ENCODE measurements around the gene MADD. TPM values are rescaled to one million over a fixed set of nuclear protein-coding genes. Genes with fewer than 3 reads are reported as not detected.

The MADD gene
- total and polyA plus RNA-seq, 10 of the 15 experiments (the other 5 are each of a cell fraction or from before 2014, with no cell fraction given) = 0.47 to 35.4 (median 17.6) TPM

DNA sequence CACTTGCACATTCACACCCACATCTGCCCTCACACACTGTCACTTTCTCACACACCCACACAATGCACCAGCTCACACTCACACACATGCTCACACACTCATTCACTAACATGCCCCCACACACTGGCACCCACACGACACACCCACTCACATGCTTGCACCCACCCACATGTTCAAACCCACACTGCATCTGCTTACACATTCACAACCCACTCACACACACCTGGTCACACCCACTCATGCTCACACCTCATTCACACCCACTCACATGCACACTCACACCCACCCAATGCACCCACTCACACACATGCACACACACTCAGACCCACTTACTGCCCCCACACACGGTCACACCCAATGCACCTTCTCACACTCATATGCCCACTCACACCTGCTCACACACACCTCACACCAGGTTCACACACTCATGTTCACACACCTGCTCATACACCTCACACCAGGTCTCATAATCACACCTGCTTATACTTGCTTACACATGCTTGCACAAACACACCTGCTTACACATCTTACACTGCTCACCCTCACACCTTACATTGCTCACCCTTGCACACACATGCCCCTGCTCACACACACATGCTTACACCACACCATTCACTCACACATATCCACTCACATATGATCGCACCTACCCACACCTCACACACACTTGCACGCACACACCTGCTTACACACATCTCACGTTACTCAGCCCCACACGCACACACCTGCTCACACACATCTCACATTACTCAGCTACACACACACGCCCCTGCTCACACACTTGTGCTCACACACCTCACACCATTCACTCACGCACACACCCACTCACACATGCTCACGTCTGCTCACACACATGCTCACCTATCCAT lies 86.4 kb downstream of the MADD start (continued):
- TF ChIP-seq, protein P1, sequence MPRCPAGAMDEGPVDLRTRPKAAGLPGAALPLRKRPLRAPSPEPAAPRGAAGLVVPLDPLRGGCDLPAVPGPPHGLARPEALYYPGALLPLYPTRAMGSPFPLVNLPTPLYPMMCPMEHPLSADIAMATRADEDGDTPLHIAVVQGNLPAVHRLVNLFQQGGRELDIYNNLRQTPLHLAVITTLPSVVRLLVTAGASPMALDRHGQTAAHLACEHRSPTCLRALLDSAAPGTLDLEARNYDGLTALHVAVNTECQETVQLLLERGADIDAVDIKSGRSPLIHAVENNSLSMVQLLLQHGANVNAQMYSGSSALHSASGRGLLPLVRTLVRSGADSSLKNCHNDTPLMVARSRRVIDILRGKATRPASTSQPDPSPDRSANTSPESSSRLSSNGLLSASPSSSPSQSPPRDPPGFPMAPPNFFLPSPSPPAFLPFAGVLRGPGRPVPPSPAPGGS (IDR thresholded peaks at IDR 0.05; ENCODE audit: borderline replicate concordance, insufficient read depth, low read depth, low read length, poor library complexity, severe bottlenecking) = peak; percentile 95
- TF ChIP-seq POLR2AphosphoS5 (IDR thresholded peaks at IDR 0.05; ENCODE audit: low read length) = no peak

DNA sequence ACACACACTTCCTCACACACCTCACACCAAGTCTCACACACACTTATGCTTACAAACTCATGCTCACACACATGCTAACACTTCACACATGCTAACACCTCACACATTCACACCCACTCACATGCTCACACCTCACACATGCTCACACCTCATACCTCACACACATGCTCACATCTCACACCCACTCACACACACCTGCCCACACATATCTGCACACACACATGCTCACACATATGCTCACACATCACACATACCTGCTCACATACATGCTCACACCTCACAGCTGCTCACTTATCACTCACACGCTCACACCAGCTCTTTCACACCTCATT lies 87.0 kb downstream of the MADD start:
- Histone ChIP-seq H3K4me1 (ENCODE audit: control insufficient read depth, insufficient read depth, low read length) (no peaks in the 10 kb centered on the region), H3K4me3 (no peak overlapping the region), H3K27me3 (replicated peaks in 1 of 2; ENCODE audit: control insufficient read depth in 2 of 2, insufficient read depth in 2 of 2, low read length in 1 of 2) (no peaks in the 10 kb centered on the region), H3K36me3 (ENCODE audit: control insufficient read depth in 2 of 2, insufficient read depth in 2 of 2, low read length in 1 of 2) (peaks cover 3% of the 10 kb centered on the region in 2 experiments; a peak in 3 of 4 replicates), H3K27ac (ENCODE audit: control insufficient read depth, insufficient read depth) (no peak overlapping the region), H3K9me3 (replicated peaks; ENCODE audit: control insufficient read depth, insufficient read depth, low read length) (no peaks in the 10 kb centered on the region; the same call in 2 of the 3 replicates), H3K79me2 (ENCODE audit: control insufficient read depth, insufficient read depth, low read length) (no peaks in the 10 kb centered on the region; the same call in 1 of the 2 replicates), H4K20me1 (ENCODE audit: control insufficient read depth, insufficient read depth) (no peaks in the 10 kb centered on the region), H3K4me2 (ENCODE audit: control insufficient read depth, insufficient read depth) (no peak overlapping the region), H3K9ac (ENCODE audit: control insufficient read depth, insufficient read depth, low read length) (no peak overlapping the region), H2AFZ (ENCODE audit: control insufficient read depth, low read depth, low read length) (no peak overlapping the region)
- in situ Hi-C loops (cut with MboI) = no loop called here
- DNase-seq (ENCODE audit: low read depth, low spot score) = no peak
- intact Hi-C loops (cut with micrococcal nuclease; ENCODE audit: unreplicated experiment) = no loop called here
- FAIRE-seq = peak; percentile 18
- CTCF ChIA-PET = no interaction called here
- SMC1A ChIA-PET (ENCODE audit: uncharacterized antibody, unreplicated experiment) = no interaction called here
- 100% methylated on average over 1 of the region's 1 CpG for WGBS (ENCODE audit: insufficient coverage, insufficient replicate concordance, low lambda C conversion rate, missing lambda C conversion rate)
- no peak for ATAC-seq
- POLR2A ChIA-PET = no interaction called here
- RAD21 ChIA-PET (ENCODE audit: unreplicated experiment) = no interaction called here
- TSS peak; percentile 48 for BruUV-seq (replicated peaks)
- 0 out of 3 replicates have a peak, but pooled peaks have one; percentile 7 for TF ChIP-seq POU2F2 (IDR thresholded peaks at IDR 0.05; ENCODE audit: borderline replicate concordance, low read depth, low read length)
- TF ChIP-seq, protein P2, sequence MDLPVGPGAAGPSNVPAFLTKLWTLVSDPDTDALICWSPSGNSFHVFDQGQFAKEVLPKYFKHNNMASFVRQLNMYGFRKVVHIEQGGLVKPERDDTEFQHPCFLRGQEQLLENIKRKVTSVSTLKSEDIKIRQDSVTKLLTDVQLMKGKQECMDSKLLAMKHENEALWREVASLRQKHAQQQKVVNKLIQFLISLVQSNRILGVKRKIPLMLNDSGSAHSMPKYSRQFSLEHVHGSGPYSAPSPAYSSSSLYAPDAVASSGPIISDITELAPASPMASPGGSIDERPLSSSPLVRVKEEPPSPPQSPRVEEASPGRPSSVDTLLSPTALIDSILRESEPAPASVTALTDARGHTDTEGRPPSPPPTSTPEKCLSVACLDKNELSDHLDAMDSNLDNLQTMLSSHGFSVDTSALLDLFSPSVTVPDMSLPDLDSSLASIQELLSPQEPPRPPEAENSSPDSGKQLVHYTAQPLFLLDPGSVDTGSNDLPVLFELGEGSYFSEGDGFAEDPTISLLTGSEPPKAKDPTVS (IDR thresholded peaks at IDR 0.05; ENCODE audit: low read depth, low read length) = no peak

All from GM12878 (cell line).